Thyroid gland (tissue), 4 donors: ENCODE data around the gene CDH1. TPM values are rescaled to one million over a fixed set of nuclear protein-coding genes. Genes with fewer than 3 reads are reported as not detected.
"Not testable (repeated sequence)": the region's sequence is repeated elsewhere in the genome, so short reads cannot be mapped to it uniquely, and the experiment has no call there.

Experiments used
- DNase-seq, 2 donors: peaks; one replicate each; pipeline ENCODE4 v3.0.0-alpha.2; 2019
- H3K27ac ChIP-seq, 3 donors: fragments of 200-600 bp; sonication (generic); 1 replicate in 2 of 3; 2 replicates in 1 of 3; pipeline ENCODE4 v1.5.1; 2016 to 2019; ENCODE audit warnings: mild to moderate bottlenecking in 1 of 3, moderate library complexity in 1 of 3
- H3K27me3 ChIP-seq: fragments of 200-600 bp; sonication (generic); one replicate; pipeline ENCODE4 v1.5.1; 2019
- H3K36me3 ChIP-seq, 2 donors: fragments of 200-600 bp; sonication (generic); one replicate each; pipeline ENCODE4 v1.5.1; 2016 to 2019
- H3K4me1 ChIP-seq, 2 donors: fragments of 200-600 bp; sonication (generic); one replicate each; pipeline ENCODE4 v1.5.1; 2017 to 2019
- H3K4me3 ChIP-seq, 3 donors: fragments of 200-600 bp; sonication (generic); replicated peaks in 1 of 3; 1 replicate in 2 of 3; 2 replicates in 1 of 3; pipeline ENCODE4 v1.5.1; 2016; ENCODE audit warnings: mild to moderate bottlenecking in 1 of 3
- H3K9me3 ChIP-seq: fragments of 200-600 bp; sonication (generic); one replicate; pipeline ENCODE4 v1.5.1; 2017
- CTCF ChIP-seq, 6 experiments: fragments of 200-600 bp in 3 of 6; fragments of 450-650 bp in 3 of 6; sonication (generic) in 3 of 6; IDR thresholded peaks; one replicate each; pipeline ENCODE4 v1.5.1; 2016 to 2019; ENCODE audit warnings: antibody characterized with exemption in 6 of 6, mild to moderate bottlenecking in 2 of 6, inconsistent platforms in 1 of 6, moderate library complexity in 1 of 6
- POLR2A ChIP-seq, 2 donors: fragments of 450-650 bp; IDR thresholded peaks; one replicate each; pipeline ENCODE4 v1.6.1; 2017; ENCODE audit warnings: antibody characterized with exemption in 2 of 2, mild to moderate bottlenecking in 2 of 2, moderate library complexity in 1 of 2
- WGBS, 2 donors: methylation state at CpG; one replicate each; pipeline ENCODE4 v1.1.5; 2017; 5-methylcytosine and 5-hydroxymethylcytosine counted together
- intact Hi-C: fragments of 100-400 bp; cut with DNase I; formaldehyde crosslinking; loops from one replicate; pipeline ENCODE4 v1.15.1; 2023
- total RNA-seq, 4 donors: library from RNA; depleted of rRNA; stranded (reverse); fragments of >200 nt; gene quantifications; one replicate each; pipeline ENCODE4 v1.2.3, GENCODE V29; 2016

Gene CDH1
- total RNA-seq, 4 donors from 2014 or later: 177 to 287 (median 279) TPM

- H3K9me3 ChIP-seq: no peaks in the 10 kb centered on the region
- H3K4me1 ChIP-seq: peaks cover 4 to 9% of the 10 kb centered on the region in 2 donors
- DNase-seq: no peak
- intact Hi-C loops: no loop called here
- 68 to 71% methylated on average over 4 of the region's 4 CpGs for WGBS, 2 donors
- H3K36me3 ChIP-seq: peaks cover 6 to 7% of the 10 kb centered on the region in 2 donors
- H3K4me3 ChIP-seq: no peak overlapping the region
- TF ChIP-seq POLR2A (IDR thresholded peaks at IDR 0.05) (no peak), CTCF (IDR thresholded peaks at IDR 0.05) (no peak)
- H3K27ac ChIP-seq: no peak overlapping the region
- no peaks in the 10 kb centered on the region for H3K27me3 ChIP-seq
These were observed 102.7 kb downstream of the CDH1 start for GRCh38 chr16:68839831-68840230.

GRCh38 chr16:68842964-68843481, 105.9 kb downstream of the CDH1 start:
- H3K4me1 ChIP-seq, intact Hi-C loops, DNase-seq, H3K36me3 ChIP-seq, H3K27me3 ChIP-seq, H3K9me3 ChIP-seq: not testable (repeated sequence)
- H3K27ac ChIP-seq: peak overlapping the region in 2 of 3 donors; percentile 78 to 88
- peak overlapping the region in 2 of 3 donors; percentile 39 to 79 for H3K4me3 ChIP-seq
- WGBS, 2 donors: 49 to 50% methylated on average over 22 to 23 of the region's 23 CpGs

GRCh38 chr16:68843482-68844210, 106.6 kb downstream of the CDH1 start, which contains the start of gene TANGO6:
Gene TANGO6, plus strand, starts transcription at chr16:68843531. Its CDS starts 87 bp downstream, at chr16:68843618.
- intact Hi-C loops: no loop called here
- 0 to 1% methylated on average over 23 to 26 of the region's 55 CpGs for WGBS, 2 donors
- TF ChIP-seq POLR2A (IDR thresholded peaks at IDR 0.05) (peak in 1 of 2 donors; percentile 46), CTCF (IDR thresholded peaks at IDR 0.05) (peak in 2 of 6 experiments; percentile 7 to 31)
- H3K9me3 ChIP-seq: no peaks in the 10 kb centered on the region
- H3K27ac ChIP-seq: peak within 1 kb of the TSS; percentile 10 to 88 (median 78)
- peaks cover 4 to 9% of the 10 kb centered on the region in 2 donors for H3K4me1 ChIP-seq
- DNase-seq: peak; percentile 83 to 86
- H3K27me3 ChIP-seq: no peaks in the 10 kb centered on the region
- H3K36me3 ChIP-seq: no peaks in the 10 kb centered on the region
- H3K4me3 ChIP-seq: peak within 1 kb of the TSS; percentile 39 to 79 (median 64)

GRCh38 chr16:68844211-68844564, 107.1 kb downstream of the CDH1 start:
- DNase-seq: no peak
- Histone ChIP-seq H3K27me3 (no peaks in the 10 kb centered on the region), H3K27ac (peak overlapping the region in 2 of 3 donors; percentile 78 to 88), H3K4me3 (peak overlapping the region in 2 of 3 donors; percentile 39 to 79), H3K9me3 (no peaks in the 10 kb centered on the region), H3K4me1 (peaks cover 4 to 9% of the 10 kb centered on the region in 2 donors), H3K36me3 (no peaks in the 10 kb centered on the region)
- intact Hi-C loops: no loop called here
- TF ChIP-seq CTCF (IDR thresholded peaks at IDR 0.05) (no peak), POLR2A (IDR thresholded peaks at IDR 0.05) (no peak)
- 9 to 11% methylated on average over 6 of the region's 6 CpGs for WGBS, 2 donors

- WGBS, 2 donors: 92 to 97% methylated on average over 7 to 9 of the region's 9 CpGs
- H3K27me3 ChIP-seq: no peaks in the 10 kb centered on the region
- no peak overlapping the region for H3K4me3 ChIP-seq
- H3K9me3 ChIP-seq: no peaks in the 10 kb centered on the region
- DNase-seq: no peak
- TF ChIP-seq CTCF (IDR thresholded peaks at IDR 0.05) (no peak), POLR2A (IDR thresholded peaks at IDR 0.05) (no peak)
- H3K27ac ChIP-seq: no peak overlapping the region
- peaks cover 0 to 5% of the 10 kb centered on the region in 2 donors for H3K4me1 ChIP-seq
- intact Hi-C loops: loop anchor here (5.0 kb wide), 1 partner anchor 274 kb away; no protein-coding TSS in a partner anchor
- no peaks in the 10 kb centered on the region for H3K36me3 ChIP-seq
These were observed 111.7 kb downstream of the CDH1 start for GRCh38 chr16:68848786-68849185.
